ENCODE results near the gene RBM33. TPM values are rescaled to one million over a fixed set of nuclear protein-coding genes. Genes with fewer than 3 reads are reported as not detected.

RBM33 gene
- total and polyA plus RNA-seq, 2 of the 4 experiments (the other 2 are of a cell fraction): 7.3 to 10.8 TPM

- no TSS peak for BruUV-seq (replicated peaks)
- peaks cover 3% of the 10 kb centered on the region; the same call in 1 of the 2 replicates for H4K20me1 ChIP-seq (ENCODE audit: insufficient read depth, low read length)
- DNase-seq (no peak), ATAC-seq (ENCODE audit: low read depth) (no peak)
- peaks cover 42 to 44% of the 10 kb centered on the region in 2 experiments for H3K79me1 ChIP-seq (ENCODE audit: low read depth in 1 of 2, low read length in 2 of 2)
- no peak overlapping the region for H3K18ac ChIP-seq (ENCODE audit: low read depth, low read length)
- ChIA-PET POLR2A (ENCODE audit: unreplicated experiment) (no interaction called here), CTCF (interaction anchor here (0.7 kb wide), 1 partner anchor 46 kb away, joined by 3 read pairs; no protein-coding TSS in a partner anchor)
- H4K91ac ChIP-seq (ENCODE audit: insufficient read depth, low read depth, low read length): no peak overlapping the region
- H2BK20ac ChIP-seq (ENCODE audit: low read depth, low read length): no peak overlapping the region
- peaks cover 37% of the 10 kb centered on the region for H3K36me3 ChIP-seq (ENCODE audit: control insufficient read depth, insufficient read depth, low read length)
- H3K56ac ChIP-seq (ENCODE audit: extremely low read depth, insufficient read depth, low read length): no peak overlapping the region
- 90% methylated on average over 11 of the region's 16 CpGs; no CpG with 5 or more reads in 1 of the 2 experiments for WGBS, 2 experiments (ENCODE audit: extremely low coverage in 2 of 2, insufficient read length in 1 of 2)
- no peak overlapping the region for H3K23ac ChIP-seq (ENCODE audit: low read depth, low read length)
- H3K9me1 ChIP-seq (ENCODE audit: insufficient read depth, low read length): peaks cover 10% of the 10 kb centered on the region
- H4K8ac ChIP-seq (ENCODE audit: low read depth in 2 of 2, low read length in 2 of 2): no peak overlapping the region
- H2AFZ ChIP-seq (replicated peaks; ENCODE audit: low read length, poor library complexity): no peak overlapping the region
- H3K27ac ChIP-seq (ENCODE audit: insufficient read depth, low read length): no peak overlapping the region
- H2BK120ac ChIP-seq (ENCODE audit: low read depth, low read length): no peak overlapping the region
- no peak overlapping the region for H3K9ac ChIP-seq (ENCODE audit: low read depth, low read length)
- H2AK9ac ChIP-seq (replicated peaks; ENCODE audit: low read depth, low read length, poor library complexity): no peak overlapping the region
- dilution Hi-C loops (cut with HindIII; ENCODE audit: low sequenced_read_pairs, unreplicated experiment) (no loop called here), in situ Hi-C loops (cut with MboI; ENCODE audit: low sequenced_read_pairs) (no loop called here), intact Hi-C loops (cut with micrococcal nuclease) (no loop called here)
- H3K4me2 ChIP-seq (ENCODE audit: low read depth, low read length): no peak overlapping the region
- H3K4me1 ChIP-seq (ENCODE audit: control insufficient read depth, insufficient read depth, low read length): peaks cover 2% of the 10 kb centered on the region; the same call in 1 of the 2 replicates
- H3K4ac ChIP-seq (ENCODE audit: low read depth, low read length): no peak overlapping the region
- no peak overlapping the region for H2AK5ac ChIP-seq (ENCODE audit: low read depth, low read length)
- no peak overlapping the region for H4K5ac ChIP-seq (ENCODE audit: low read depth, low read length)
- no peak overlapping the region for H2BK15ac ChIP-seq (ENCODE audit: low read depth, low read length)
- no peaks in the 10 kb centered on the region for H3K27me3 ChIP-seq (ENCODE audit: control insufficient read depth, insufficient read depth, low read length)
- H3K9me3 ChIP-seq (ENCODE audit: control insufficient read depth, insufficient read depth, low read length): no peaks in the 10 kb centered on the region
- H2BK5ac ChIP-seq (ENCODE audit: low read depth, low read length, poor library complexity, severe bottlenecking): no peak overlapping the region
- H3K4me3 ChIP-seq (ENCODE audit: insufficient read depth, low read depth, low read length): no peak overlapping the region
- no peak overlapping the region for H3K14ac ChIP-seq (replicated peaks; ENCODE audit: low read depth, low read length)
- no peak for TF ChIP-seq RAD21 (IDR thresholded peaks at IDR 0.05; ENCODE audit: low read length)
- TF ChIP-seq MAFK (IDR thresholded peaks at IDR 0.05; ENCODE audit: low read depth, low read length): no peak
- TF ChIP-seq NFE2L2 (IDR thresholded peaks at IDR 0.05; ENCODE audit: low read depth, low read length): no peak
- no peak for TF ChIP-seq RCOR1 (IDR thresholded peaks at IDR 0.05; ENCODE audit: insufficient replicate concordance, low read length)
- TF ChIP-seq BHLHE40 (IDR thresholded peaks at IDR 0.05; ENCODE audit: low read depth, low read length): no peak
- no peak for TF ChIP-seq POLR2A (IDR thresholded peaks at IDR 0.05; ENCODE audit: low read depth, low read length)
- no peak for TF ChIP-seq RFX5 (IDR thresholded peaks at IDR 0.05; ENCODE audit: low read depth, low read length)
- no peak for TF ChIP-seq FOS (IDR thresholded peaks at IDR 0.05; ENCODE audit: low read depth, low read length)
- no peak for TF ChIP-seq CEBPB (IDR thresholded peaks at IDR 0.05; ENCODE audit: low read depth, low read length)
- TF ChIP-seq ELK1 (IDR thresholded peaks at IDR 0.05; ENCODE audit: borderline replicate concordance, low read depth, low read length): no peak
- no peak for TF ChIP-seq CHD1 (IDR thresholded peaks at IDR 0.05; ENCODE audit: low read depth, low read length)
- TF ChIP-seq, protein P1, sequence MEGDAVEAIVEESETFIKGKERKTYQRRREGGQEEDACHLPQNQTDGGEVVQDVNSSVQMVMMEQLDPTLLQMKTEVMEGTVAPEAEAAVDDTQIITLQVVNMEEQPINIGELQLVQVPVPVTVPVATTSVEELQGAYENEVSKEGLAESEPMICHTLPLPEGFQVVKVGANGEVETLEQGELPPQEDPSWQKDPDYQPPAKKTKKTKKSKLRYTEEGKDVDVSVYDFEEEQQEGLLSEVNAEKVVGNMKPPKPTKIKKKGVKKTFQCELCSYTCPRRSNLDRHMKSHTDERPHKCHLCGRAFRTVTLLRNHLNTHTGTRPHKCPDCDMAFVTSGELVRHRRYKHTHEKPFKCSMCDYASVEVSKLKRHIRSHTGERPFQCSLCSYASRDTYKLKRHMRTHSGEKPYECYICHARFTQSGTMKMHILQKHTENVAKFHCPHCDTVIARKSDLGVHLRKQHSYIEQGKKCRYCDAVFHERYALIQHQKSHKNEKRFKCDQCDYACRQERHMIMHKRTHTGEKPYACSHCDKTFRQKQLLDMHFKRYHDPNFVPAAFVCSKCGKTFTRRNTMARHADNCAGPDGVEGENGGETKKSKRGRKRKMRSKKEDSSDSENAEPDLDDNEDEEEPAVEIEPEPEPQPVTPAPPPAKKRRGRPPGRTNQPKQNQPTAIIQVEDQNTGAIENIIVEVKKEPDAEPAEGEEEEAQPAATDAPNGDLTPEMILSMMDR (conservative IDR thresholded peaks at IDR 0.05; ENCODE audit: low read depth, low read length): no peak
- no peak for TF ChIP-seq SMC3 (IDR thresholded peaks at IDR 0.05; ENCODE audit: low read depth, low read length)
- no peak for TF ChIP-seq USF2 (IDR thresholded peaks at IDR 0.05; ENCODE audit: low read depth, low read length)
- no peak for TF ChIP-seq MAZ (IDR thresholded peaks at IDR 0.05; ENCODE audit: borderline replicate concordance, low read depth, low read length)
Measured at GRCh38 chr7:155705623-155706360, 61.3 kb downstream of the RBM33 start.
